Breast epithelium (tissue), 4 donors: ENCODE measurements around the gene RCOR1. TPM values are rescaled to one million over a fixed set of nuclear protein-coding genes. Genes with fewer than 3 reads are reported as not detected.

Experiments used
- DNase-seq, 2 donors: peaks; one replicate each; pipeline ENCODE4 v3.0.0-alpha.2; 2019; ENCODE audit warnings: low spot score in 2 of 2
- H3K27ac ChIP-seq, 2 donors: fragments of 200-600 bp; sonication (generic) in 1 of 2; one replicate each; pipeline ENCODE4 v1.5.1; 2016 to 2019; ENCODE audit warnings: mild to moderate bottlenecking in 1 of 2
- H3K27me3 ChIP-seq, 2 donors: fragments of 200-600 bp; sonication (generic) in 1 of 2; one replicate each; pipeline versions ENCODE4 v1.5.1 to v1.6.0; 2017 to 2019; ENCODE audit warnings: control low read depth in 1 of 2, mild to moderate bottlenecking in 1 of 2
- H3K36me3 ChIP-seq: fragments of 200-600 bp; one replicate; pipeline ENCODE4 v1.5.1; 2019
- H3K4me1 ChIP-seq, 2 donors: fragments of 200-600 bp; sonication (generic); one replicate each; pipeline ENCODE4 v1.5.1; 2016 to 2019; ENCODE audit warnings: control low read depth in 1 of 2
- H3K4me3 ChIP-seq, 3 donors: fragments of 200-600 bp; sonication (generic); 1 replicate in 2 of 3; 2 replicates in 1 of 3; pipeline ENCODE4 v1.5.1; 2016 to 2019; ENCODE audit warnings: mild to moderate bottlenecking in 3 of 3, moderate library complexity in 2 of 3
- H3K9me3 ChIP-seq, 2 donors: fragments of 200-600 bp; sonication (generic) in 1 of 2; one replicate each; pipeline ENCODE4 v1.5.1; 2016 to 2019; ENCODE audit warnings: control low read depth in 1 of 2
- POLR2A ChIP-seq: fragments of 450-650 bp; IDR thresholded peaks from one replicate; pipeline ENCODE4 v1.6.1; 2016; ENCODE audit warnings: antibody characterized with exemption, mild to moderate bottlenecking, moderate library complexity
- POLR2AphosphoS5 ChIP-seq, 3 donors: sonication (generic); formaldehyde crosslinking; IDR thresholded peaks; one replicate each; pipeline ENCODE4 v1.6.1; 2017; ENCODE audit warnings: antibody characterized with exemption in 3 of 3
- intact Hi-C: fragments of 100-400 bp; cut with DNase I; formaldehyde crosslinking; loops from one replicate; pipeline ENCODE4 v1.15.1; 2023; ENCODE audit warnings: low total_unique reads
- total RNA-seq, 3 donors: library from RNA; depleted of rRNA; stranded (reverse); fragments of >200 nt; gene quantifications; one replicate each; pipeline ENCODE4 v1.1.0, GENCODE V29; 2016
- TF ChIP-seq, protein P1 (sequence below), 3 donors: fragments of 450-650 bp; IDR thresholded peaks; one replicate each; pipeline ENCODE4 v1.5.1; 2016 to 2017; ENCODE audit warnings: antibody characterized with exemption in 3 of 3, mild to moderate bottlenecking in 3 of 3, moderate library complexity in 3 of 3

Gene RCOR1
- total RNA-seq, 3 donors from 2014 or later, result 15.7 to 21.8 (median 20.3) TPM

DNA sequence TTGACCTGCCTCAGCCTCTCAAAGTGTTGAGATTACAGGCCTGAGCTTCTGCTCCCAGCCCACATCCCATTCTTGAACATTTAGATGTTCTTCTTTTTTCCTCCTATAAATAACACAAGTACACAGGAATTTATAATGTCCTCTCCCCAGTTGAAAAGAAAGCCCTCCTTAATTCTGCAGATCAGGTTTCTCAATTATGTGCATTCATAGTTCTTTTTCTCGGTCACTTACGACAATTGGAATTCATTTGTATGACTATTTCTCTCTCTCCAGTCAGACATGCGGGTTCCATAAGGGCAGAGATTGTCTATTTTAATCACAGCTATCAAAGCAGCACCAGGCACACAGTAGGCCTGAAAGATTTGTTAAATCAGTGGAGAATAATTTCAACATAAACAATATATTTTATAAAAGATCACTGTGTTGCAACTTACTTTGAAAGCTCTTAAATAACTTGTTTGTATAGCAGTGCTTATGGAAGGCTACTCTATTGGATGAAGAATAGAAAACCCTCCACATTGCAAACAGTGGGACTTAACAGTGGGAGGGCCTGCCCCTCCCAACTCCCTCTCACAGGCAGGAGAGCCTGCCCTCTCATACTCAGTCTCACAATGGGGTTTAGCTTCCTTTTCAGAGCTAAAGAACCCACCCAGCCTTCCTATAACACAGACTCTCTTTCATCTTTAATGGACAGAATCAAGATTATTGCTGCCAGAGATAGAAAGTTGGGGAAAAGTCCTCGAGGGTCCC is 100.7 kb downstream of the RCOR1 start:
- no peaks in the 10 kb centered on the region for H3K27me3 ChIP-seq
- no peaks in the 10 kb centered on the region for H3K4me1 ChIP-seq
- intact Hi-C loops, result no loop called here

GRCh38 chr14:102694530-102695166 is 102.2 kb downstream of the RCOR1 start:
- H3K4me3 ChIP-seq, result no peak overlapping the region
- no peaks in the 10 kb centered on the region for H3K27me3 ChIP-seq
- H3K9me3 ChIP-seq, result no peaks in the 10 kb centered on the region
- no peak overlapping the region for H3K27ac ChIP-seq
- DNase-seq, result peak in 1 of 2 donors; percentile 28
- intact Hi-C loops, result no loop called here
- no peaks in the 10 kb centered on the region for H3K4me1 ChIP-seq
- H3K36me3 ChIP-seq, result no peaks in the 10 kb centered on the region
- TF ChIP-seq POLR2AphosphoS5 (IDR thresholded peaks at IDR 0.05), result no peak
- TF ChIP-seq, protein P1, sequence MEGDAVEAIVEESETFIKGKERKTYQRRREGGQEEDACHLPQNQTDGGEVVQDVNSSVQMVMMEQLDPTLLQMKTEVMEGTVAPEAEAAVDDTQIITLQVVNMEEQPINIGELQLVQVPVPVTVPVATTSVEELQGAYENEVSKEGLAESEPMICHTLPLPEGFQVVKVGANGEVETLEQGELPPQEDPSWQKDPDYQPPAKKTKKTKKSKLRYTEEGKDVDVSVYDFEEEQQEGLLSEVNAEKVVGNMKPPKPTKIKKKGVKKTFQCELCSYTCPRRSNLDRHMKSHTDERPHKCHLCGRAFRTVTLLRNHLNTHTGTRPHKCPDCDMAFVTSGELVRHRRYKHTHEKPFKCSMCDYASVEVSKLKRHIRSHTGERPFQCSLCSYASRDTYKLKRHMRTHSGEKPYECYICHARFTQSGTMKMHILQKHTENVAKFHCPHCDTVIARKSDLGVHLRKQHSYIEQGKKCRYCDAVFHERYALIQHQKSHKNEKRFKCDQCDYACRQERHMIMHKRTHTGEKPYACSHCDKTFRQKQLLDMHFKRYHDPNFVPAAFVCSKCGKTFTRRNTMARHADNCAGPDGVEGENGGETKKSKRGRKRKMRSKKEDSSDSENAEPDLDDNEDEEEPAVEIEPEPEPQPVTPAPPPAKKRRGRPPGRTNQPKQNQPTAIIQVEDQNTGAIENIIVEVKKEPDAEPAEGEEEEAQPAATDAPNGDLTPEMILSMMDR (IDR thresholded peaks at IDR 0.05), result peak; percentile 49 to 83 (median 79)

More for the DNA sequence above, 100.7 kb downstream of the RCOR1 start:
- TF ChIP-seq POLR2A (no peak), POLR2AphosphoS5 (IDR thresholded peaks at IDR 0.05) (no peak)
- TF ChIP-seq, protein P1 (IDR thresholded peaks at IDR 0.05), result no peak
- no peak for DNase-seq
- no peaks in the 10 kb centered on the region for H3K9me3 ChIP-seq
- no peaks in the 10 kb centered on the region for H3K36me3 ChIP-seq
- no peak overlapping the region for H3K4me3 ChIP-seq
- H3K27ac ChIP-seq, result no peak overlapping the region

DNA sequence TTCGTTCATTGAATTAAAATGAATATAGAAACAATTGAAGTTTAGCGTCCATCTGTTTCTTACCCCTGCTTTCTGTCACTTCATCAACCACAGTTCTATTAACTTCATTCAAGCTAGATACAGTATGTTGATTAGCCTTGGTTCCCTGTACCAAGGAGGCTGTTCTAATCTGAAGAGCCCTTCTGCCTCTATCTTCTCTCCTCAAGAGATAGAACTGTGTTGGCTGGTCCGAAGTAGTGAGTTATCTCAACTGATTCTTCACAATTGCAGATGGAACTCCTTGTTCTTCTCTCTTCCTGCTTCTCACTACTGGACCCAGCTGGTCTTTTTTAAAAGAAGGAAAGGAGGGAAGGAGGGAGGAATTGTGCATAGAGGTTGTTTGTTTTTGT is 102.7 kb downstream of the RCOR1 start:
- Histone ChIP-seq H3K27me3 (no peaks in the 10 kb centered on the region), H3K9me3 (no peaks in the 10 kb centered on the region), H3K36me3 (no peaks in the 10 kb centered on the region), H3K27ac (no peak overlapping the region), H3K4me3 (no peak overlapping the region), H3K4me1 (no peaks in the 10 kb centered on the region)
- no peak for DNase-seq
- intact Hi-C loops, result no loop called here
- TF ChIP-seq POLR2AphosphoS5 (IDR thresholded peaks at IDR 0.05) (no peak), POLR2A (no peak)
- TF ChIP-seq, protein P1 (IDR thresholded peaks at IDR 0.05), result no peak

GRCh38 chr14:102696332-102696731 is 103.9 kb downstream of the RCOR1 start:
- Histone ChIP-seq H3K27me3 (no peaks in the 10 kb centered on the region), H3K9me3 (no peaks in the 10 kb centered on the region), H3K36me3 (no peaks in the 10 kb centered on the region), H3K27ac (no peak overlapping the region), H3K4me3 (no peak overlapping the region), H3K4me1 (no peaks in the 10 kb centered on the region)
- DNase-seq, result no peak
- TF ChIP-seq, protein P1 (IDR thresholded peaks at IDR 0.05), result no peak
- TF ChIP-seq POLR2AphosphoS5 (IDR thresholded peaks at IDR 0.05) (no peak), POLR2A (no peak)
- intact Hi-C loops, result no loop called here

- Histone ChIP-seq H3K36me3 (no peaks in the 10 kb centered on the region), H3K27me3 (no peaks in the 10 kb centered on the region), H3K4me3 (no peak overlapping the region), H3K4me1 (no peaks in the 10 kb centered on the region), H3K27ac (no peak overlapping the region), H3K9me3 (no peaks in the 10 kb centered on the region)
- TF ChIP-seq POLR2A (no peak), POLR2AphosphoS5 (IDR thresholded peaks at IDR 0.05) (no peak)
- TF ChIP-seq, protein P1 (IDR thresholded peaks at IDR 0.05), result no peak
- DNase-seq, result no peak
- intact Hi-C loops, result no loop called here
Measured at GRCh38 chr14:102696856-102697495, 104.5 kb downstream of the RCOR1 start.
